Measurements from ENCODE around the gene EPS8L2.

DNA sequence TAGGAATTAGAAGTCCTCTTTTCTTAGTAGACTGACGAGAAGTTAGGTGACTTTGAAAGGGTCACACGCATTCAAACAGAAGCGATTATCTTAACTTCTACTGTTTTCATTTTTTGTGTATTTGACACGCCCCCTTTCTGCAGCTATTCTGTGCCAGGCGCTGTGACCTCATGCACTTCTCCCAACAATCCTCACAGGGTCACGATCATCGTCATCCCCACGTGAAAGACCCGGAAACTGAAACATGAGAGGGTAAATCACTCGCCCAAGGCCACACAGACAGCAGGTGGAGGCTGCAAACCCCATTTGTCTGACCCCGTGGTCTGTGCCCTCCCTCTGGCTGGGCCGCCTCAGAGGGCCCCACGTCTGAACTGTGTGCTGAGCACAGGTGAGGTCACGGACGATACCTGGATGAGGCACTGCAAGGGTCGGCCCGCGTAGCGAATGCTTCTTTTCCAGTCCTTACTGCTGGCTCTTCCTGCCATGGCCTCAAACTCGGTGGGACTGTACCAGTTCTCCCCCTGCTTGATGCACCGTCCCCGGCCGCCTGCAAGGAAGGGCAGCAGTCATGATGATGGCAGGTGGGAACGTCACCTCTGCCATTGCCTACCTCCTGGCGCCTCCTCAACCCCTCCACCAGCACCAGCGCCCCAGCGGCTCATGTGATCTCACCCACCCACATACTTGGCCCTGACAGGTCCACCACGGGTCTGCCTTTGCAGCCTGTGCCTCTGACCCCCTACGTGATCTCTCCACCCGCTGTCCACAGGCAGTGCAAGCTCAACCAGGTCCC is 19.4 kb upstream of the EPS8L2 start:
- no peak for TF ChIP-seq CTCF (IDR thresholded peaks at IDR 0.05)
- no peak for TF ChIP-seq EP300 (IDR thresholded peaks at IDR 0.05)
